ENCODE measurements around the gene ADGRF4.

Gene ADGRF4

GRCh38 chr6:47698342-47698787, at the start of gene ADGRF4:
Gene ADGRF4, plus strand, starts transcription at chr6:47698580. Its CDS starts 8,666 bp downstream, at chr6:47707246.
- Histone ChIP-seq H3K4me1 (ENCODE audit: insufficient read depth, low read length, severe bottlenecking) (no peaks in the 10 kb centered on the region), H3K9me2 (ENCODE audit: low read depth, low read length) (no peaks in the 10 kb centered on the region), H3F3A (ENCODE audit: insufficient read depth, low read length) (no peaks in the 10 kb centered on the region), H4K20me1 (ENCODE audit: insufficient read depth, low read length) (no peaks in the 10 kb centered on the region), H3K79me2 (ENCODE audit: insufficient read depth, low read length) (no peaks in the 10 kb centered on the region), H3K36me3 (ENCODE audit: insufficient read depth, low read length) (no peaks in the 10 kb centered on the region), H2AFZ (ENCODE audit: low read length) (no peak within 1 kb of the TSS), H3K4me2 (ENCODE audit: low read length) (no peak within 1 kb of the TSS), H3K27me3 (ENCODE audit: insufficient read depth, low read length) (no peaks in the 10 kb centered on the region), H3K9me3 (ENCODE audit: low read length) (no peaks in the 10 kb centered on the region), H3K27ac (ENCODE audit: low read depth, low read length, poor library complexity, severe bottlenecking) (no peak within 1 kb of the TSS), H3K9ac (ENCODE audit: low read length) (no peak within 1 kb of the TSS), H3K4me3 (ENCODE audit: low read depth, low read length, poor library complexity, severe bottlenecking) (no peak within 1 kb of the TSS)
- TF ChIP-seq CTCF (IDR thresholded peaks at IDR 0.05; ENCODE audit: low read length) = no peak
- no peak for TF ChIP-seq EZH2 (IDR thresholded peaks at IDR 0.05; ENCODE audit: borderline replicate concordance, low read length)

- Histone ChIP-seq H3K79me2 (ENCODE audit: insufficient read depth, low read length) (no peaks in the 10 kb centered on the region), H4K20me1 (ENCODE audit: insufficient read depth, low read length) (no peaks in the 10 kb centered on the region), H3K36me3 (ENCODE audit: insufficient read depth, low read length) (no peaks in the 10 kb centered on the region), H3K9me2 (ENCODE audit: low read depth, low read length) (no peaks in the 10 kb centered on the region), H3K4me3 (ENCODE audit: low read depth, low read length, poor library complexity, severe bottlenecking) (no peak overlapping the region), H3K4me2 (ENCODE audit: low read length) (no peak overlapping the region), H2AFZ (ENCODE audit: low read length) (no peak overlapping the region), H3K27me3 (ENCODE audit: insufficient read depth, low read length) (no peaks in the 10 kb centered on the region), H3K27ac (ENCODE audit: low read depth, low read length, poor library complexity, severe bottlenecking) (no peak overlapping the region), H3F3A (ENCODE audit: insufficient read depth, low read length) (no peaks in the 10 kb centered on the region), H3K9me3 (ENCODE audit: low read length) (no peaks in the 10 kb centered on the region), H3K9ac (ENCODE audit: low read length) (no peak overlapping the region), H3K4me1 (ENCODE audit: insufficient read depth, low read length, severe bottlenecking) (no peaks in the 10 kb centered on the region)
- TF ChIP-seq EZH2 (IDR thresholded peaks at IDR 0.05; ENCODE audit: borderline replicate concordance, low read length) = no peak
- no peak for TF ChIP-seq CTCF (IDR thresholded peaks at IDR 0.05; ENCODE audit: low read length)
Observed at GRCh38 chr6:47650553-47651432, 47.6 kb upstream of the ADGRF4 start.

- no peaks in the 10 kb centered on the region for H4K20me1 ChIP-seq (ENCODE audit: insufficient read depth, low read length)
- no peaks in the 10 kb centered on the region for H3F3A ChIP-seq (ENCODE audit: insufficient read depth, low read length)
- H3K9me2 ChIP-seq (ENCODE audit: low read depth, low read length) = no peaks in the 10 kb centered on the region
- no peaks in the 10 kb centered on the region for H3K36me3 ChIP-seq (ENCODE audit: insufficient read depth, low read length)
- H2AFZ ChIP-seq (ENCODE audit: low read length) = no peak overlapping the region
- H3K9ac ChIP-seq (ENCODE audit: low read length) = no peak overlapping the region
- H3K4me2 ChIP-seq (ENCODE audit: low read length) = no peak overlapping the region
- H3K4me1 ChIP-seq (ENCODE audit: insufficient read depth, low read length, severe bottlenecking) = no peaks in the 10 kb centered on the region
- TF ChIP-seq CTCF (IDR thresholded peaks at IDR 0.05; ENCODE audit: low read length) = no peak
- TF ChIP-seq EZH2 (IDR thresholded peaks at IDR 0.05; ENCODE audit: borderline replicate concordance, low read length) = no peak
- no peak overlapping the region for H3K4me3 ChIP-seq (ENCODE audit: low read depth, low read length, poor library complexity, severe bottlenecking)
- no peaks in the 10 kb centered on the region for H3K27me3 ChIP-seq (ENCODE audit: insufficient read depth, low read length)
- H3K79me2 ChIP-seq (ENCODE audit: insufficient read depth, low read length) = no peaks in the 10 kb centered on the region
- H3K9me3 ChIP-seq (ENCODE audit: low read length) = no peaks in the 10 kb centered on the region
- no peak overlapping the region for H3K27ac ChIP-seq (ENCODE audit: low read depth, low read length, poor library complexity, severe bottlenecking)
Observed at GRCh38 chr6:47651505-47651944, 46.9 kb upstream of the ADGRF4 start.

All from OCI-LY1 (cell line).